ENCODE results near the gene MGAT4C. TPM values are rescaled to one million over a fixed set of nuclear protein-coding genes. Genes with fewer than 3 reads are reported as not detected.

MGAT4C gene
- polyA plus RNA-seq, 1 donor (not counting 4 experiments of a cell fraction or from before 2014, with no cell fraction given): not detected

DNA sequence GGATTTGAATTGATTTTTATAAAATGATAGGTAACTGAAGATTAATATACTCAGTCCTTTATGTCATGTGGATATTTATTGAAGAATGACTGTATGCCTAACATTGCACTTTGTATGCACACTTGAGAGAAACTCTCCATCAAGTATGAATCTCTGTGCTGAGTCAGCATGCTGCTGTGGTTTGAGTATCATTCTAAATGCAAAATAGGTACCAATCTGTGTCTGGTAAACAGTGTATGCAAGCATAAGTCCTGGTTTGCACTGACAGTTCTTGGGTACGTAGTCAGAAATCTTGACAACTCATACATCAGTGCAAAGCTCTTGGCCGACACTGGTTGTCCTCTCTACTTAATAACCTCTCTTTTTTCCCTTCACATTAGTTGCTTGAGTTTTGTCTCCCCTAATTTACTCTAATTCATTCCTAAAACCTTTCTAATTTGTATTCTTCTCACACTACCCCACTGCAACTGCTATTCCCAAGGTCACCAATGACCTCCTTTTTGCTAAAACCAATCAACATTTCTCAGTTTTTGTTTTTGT is 21.8 kb downstream of the MGAT4C start:
- DNase-seq (ENCODE audit: low read depth, low spot score) (no peak), FAIRE-seq (no peak)
- Histone ChIP-seq H3K9ac (ENCODE audit: control insufficient read depth, extremely low read depth, insufficient read depth, low read length) (no peak overlapping the region), H2AFZ (ENCODE audit: control insufficient read depth, low read length) (no peak overlapping the region), H3K36me3 (ENCODE audit: control insufficient read depth in 2 of 2, extremely low read depth in 1 of 2, insufficient read depth in 2 of 2, low read length in 2 of 2) (no peaks in the 10 kb centered on the region), H3K4me2 (ENCODE audit: control insufficient read depth, extremely low read depth, insufficient read depth, low read depth, low read length) (no peak overlapping the region), H3K4me3 (ENCODE audit: control insufficient read depth in 2 of 3, extremely low read depth in 1 of 3, insufficient read depth in 2 of 3, low read depth in 1 of 3, low read length in 3 of 3) (no peak overlapping the region), H3K27me3 (ENCODE audit: control insufficient read depth, extremely low read depth, insufficient read depth, low read length) (no peaks in the 10 kb centered on the region), H3K79me2 (ENCODE audit: control insufficient read depth, insufficient read depth, low read length) (no peaks in the 10 kb centered on the region), H3K4me1 (ENCODE audit: control insufficient read depth, extremely low read depth, insufficient read depth, low read length) (no peaks in the 10 kb centered on the region), H3K9me3 (ENCODE audit: control insufficient read depth, low read depth, low read length) (no peaks in the 10 kb centered on the region), H4K20me1 (ENCODE audit: control insufficient read depth, extremely low read depth, insufficient read depth, low read length) (no peaks in the 10 kb centered on the region), H3K27ac (ENCODE audit: control insufficient read depth, insufficient read depth, low read length) (no peak overlapping the region), H3K9me1 (ENCODE audit: control insufficient read depth, extremely low read depth, insufficient read depth, low read length) (no peaks in the 10 kb centered on the region)
- dilution Hi-C loops (cut with MboI; ENCODE audit: extremely low pct_ligation_motif_present, low sequenced_read_pairs): no loop called here
- TF ChIP-seq, protein P1, sequence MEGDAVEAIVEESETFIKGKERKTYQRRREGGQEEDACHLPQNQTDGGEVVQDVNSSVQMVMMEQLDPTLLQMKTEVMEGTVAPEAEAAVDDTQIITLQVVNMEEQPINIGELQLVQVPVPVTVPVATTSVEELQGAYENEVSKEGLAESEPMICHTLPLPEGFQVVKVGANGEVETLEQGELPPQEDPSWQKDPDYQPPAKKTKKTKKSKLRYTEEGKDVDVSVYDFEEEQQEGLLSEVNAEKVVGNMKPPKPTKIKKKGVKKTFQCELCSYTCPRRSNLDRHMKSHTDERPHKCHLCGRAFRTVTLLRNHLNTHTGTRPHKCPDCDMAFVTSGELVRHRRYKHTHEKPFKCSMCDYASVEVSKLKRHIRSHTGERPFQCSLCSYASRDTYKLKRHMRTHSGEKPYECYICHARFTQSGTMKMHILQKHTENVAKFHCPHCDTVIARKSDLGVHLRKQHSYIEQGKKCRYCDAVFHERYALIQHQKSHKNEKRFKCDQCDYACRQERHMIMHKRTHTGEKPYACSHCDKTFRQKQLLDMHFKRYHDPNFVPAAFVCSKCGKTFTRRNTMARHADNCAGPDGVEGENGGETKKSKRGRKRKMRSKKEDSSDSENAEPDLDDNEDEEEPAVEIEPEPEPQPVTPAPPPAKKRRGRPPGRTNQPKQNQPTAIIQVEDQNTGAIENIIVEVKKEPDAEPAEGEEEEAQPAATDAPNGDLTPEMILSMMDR (optimal IDR thresholded peaks at IDR 0.05 in 1 of 3, IDR thresholded peaks at IDR 0.05 in 1 of 3, conservative IDR thresholded peaks at IDR 0.05 in 1 of 3; ENCODE audit: extremely low read depth in 1 of 3, insufficient read depth in 2 of 3, low read length in 3 of 3): no peak
- no peak for TF ChIP-seq EZH2 (IDR thresholded peaks at IDR 0.05; ENCODE audit: low read length)

DNA sequence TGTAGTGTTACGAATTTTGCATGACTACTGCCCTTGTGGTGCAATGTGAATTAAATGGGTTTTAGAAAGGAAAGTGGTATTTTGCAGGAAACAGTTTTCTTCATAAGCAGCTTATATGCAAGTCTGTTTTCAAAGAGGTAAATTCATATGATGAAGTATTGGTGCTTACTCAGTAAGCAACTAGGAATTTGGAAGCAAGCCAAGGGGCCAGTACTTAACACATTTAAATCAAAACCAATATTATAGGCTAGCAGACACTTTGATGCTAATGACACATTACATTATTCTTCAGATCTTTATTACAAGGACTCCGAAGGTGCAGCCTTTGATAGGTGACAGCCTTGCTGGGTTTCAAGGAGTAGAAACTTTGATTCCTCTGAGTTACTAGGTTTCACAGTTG is 23.1 kb downstream of the MGAT4C start:
- FAIRE-seq: no peak
- dilution Hi-C loops (cut with MboI; ENCODE audit: extremely low pct_ligation_motif_present, low sequenced_read_pairs): no loop called here
- no peaks in the 10 kb centered on the region for H3K4me1 ChIP-seq (ENCODE audit: control insufficient read depth, extremely low read depth, insufficient read depth, low read length)

More for the DNA sequence above, 23.1 kb downstream of the MGAT4C start:
- Histone ChIP-seq H3K27me3 (ENCODE audit: control insufficient read depth, extremely low read depth, insufficient read depth, low read length) (no peaks in the 10 kb centered on the region), H3K9me3 (ENCODE audit: control insufficient read depth, low read depth, low read length) (no peaks in the 10 kb centered on the region), H3K36me3 (ENCODE audit: control insufficient read depth in 2 of 2, extremely low read depth in 1 of 2, insufficient read depth in 2 of 2, low read length in 2 of 2) (no peaks in the 10 kb centered on the region), H3K9ac (ENCODE audit: control insufficient read depth, extremely low read depth, insufficient read depth, low read length) (no peak overlapping the region), H3K4me2 (ENCODE audit: control insufficient read depth, extremely low read depth, insufficient read depth, low read depth, low read length) (no peak overlapping the region), H3K9me1 (ENCODE audit: control insufficient read depth, extremely low read depth, insufficient read depth, low read length) (no peaks in the 10 kb centered on the region), H3K27ac (ENCODE audit: control insufficient read depth, insufficient read depth, low read length) (no peak overlapping the region), H2AFZ (ENCODE audit: control insufficient read depth, low read length) (no peak overlapping the region), H4K20me1 (ENCODE audit: control insufficient read depth, extremely low read depth, insufficient read depth, low read length) (no peaks in the 10 kb centered on the region), H3K79me2 (ENCODE audit: control insufficient read depth, insufficient read depth, low read length) (no peaks in the 10 kb centered on the region), H3K4me3 (ENCODE audit: control insufficient read depth in 2 of 3, extremely low read depth in 1 of 3, insufficient read depth in 2 of 3, low read depth in 1 of 3, low read length in 3 of 3) (no peak overlapping the region)
- DNase-seq (ENCODE audit: low read depth, low spot score): no peak
- TF ChIP-seq, protein P1 (optimal IDR thresholded peaks at IDR 0.05 in 1 of 3, IDR thresholded peaks at IDR 0.05 in 1 of 3, conservative IDR thresholded peaks at IDR 0.05 in 1 of 3; ENCODE audit: extremely low read depth in 1 of 3, insufficient read depth in 2 of 3, low read length in 3 of 3): no peak
- no peak for TF ChIP-seq EZH2 (IDR thresholded peaks at IDR 0.05; ENCODE audit: low read length)
